ENCODE data around the gene PRRC2B. TPM values are rescaled to one million over a fixed set of nuclear protein-coding genes. Genes with fewer than 3 reads are reported as not detected.
"Not testable (repeated sequence)": the region's sequence is repeated elsewhere in the genome, so short reads cannot be mapped to it uniquely, and the experiment has no call there.

PRRC2B gene
- total and polyA plus RNA-seq, 8 donors, result 159 to 233 (median 187) TPM

DNA sequence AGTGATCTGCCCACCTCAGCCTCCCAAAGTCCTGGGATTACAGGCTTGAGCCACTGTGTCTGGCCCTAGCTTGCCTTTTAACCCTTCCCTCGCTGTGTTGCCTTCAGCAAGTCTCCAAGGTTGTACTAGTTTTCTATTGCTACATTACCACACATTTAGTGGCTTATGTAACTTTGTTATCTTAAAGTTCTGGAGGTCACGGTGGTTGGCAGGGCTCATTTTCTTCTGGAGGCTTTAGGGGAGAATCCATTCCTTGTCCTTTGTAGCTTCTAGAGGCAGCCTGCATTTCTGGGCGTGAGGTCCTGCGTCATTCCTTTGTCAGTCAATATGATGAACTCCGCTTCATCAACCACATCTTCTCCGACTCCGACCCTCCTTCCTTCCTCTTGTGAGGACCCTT lies 2.9 kb upstream of the PRRC2B start:
- DNase-seq (no peak), ATAC-seq (no peak)
- intact Hi-C loops (cut with DNase I), result no loop called here

DNA sequence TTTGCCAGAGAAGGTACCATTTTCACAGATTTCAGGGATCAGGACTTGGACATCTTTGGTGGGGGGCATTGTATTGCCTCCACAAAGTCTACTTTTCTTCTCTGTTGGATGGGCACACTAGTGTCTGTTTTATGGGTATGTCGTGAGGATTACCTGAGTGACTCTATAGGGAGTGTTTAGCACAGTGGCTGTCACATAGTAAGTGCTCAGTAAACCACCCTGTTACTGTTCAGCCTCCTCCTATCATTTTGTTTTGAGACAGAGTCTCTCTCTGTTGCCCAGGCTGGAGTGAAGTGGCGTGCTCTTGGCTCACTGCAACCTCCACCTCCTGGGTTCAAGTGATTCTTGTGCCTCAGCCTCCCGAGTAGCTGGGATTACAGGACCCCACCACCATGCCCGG lies 2.4 kb upstream of the PRRC2B start:
- no peak for ATAC-seq
- DNase-seq, result no peak
- H3K4me1 ChIP-seq, result peaks cover 20 to 24% of the 10 kb centered on the region in 2 donors
- TF ChIP-seq, protein P1, sequence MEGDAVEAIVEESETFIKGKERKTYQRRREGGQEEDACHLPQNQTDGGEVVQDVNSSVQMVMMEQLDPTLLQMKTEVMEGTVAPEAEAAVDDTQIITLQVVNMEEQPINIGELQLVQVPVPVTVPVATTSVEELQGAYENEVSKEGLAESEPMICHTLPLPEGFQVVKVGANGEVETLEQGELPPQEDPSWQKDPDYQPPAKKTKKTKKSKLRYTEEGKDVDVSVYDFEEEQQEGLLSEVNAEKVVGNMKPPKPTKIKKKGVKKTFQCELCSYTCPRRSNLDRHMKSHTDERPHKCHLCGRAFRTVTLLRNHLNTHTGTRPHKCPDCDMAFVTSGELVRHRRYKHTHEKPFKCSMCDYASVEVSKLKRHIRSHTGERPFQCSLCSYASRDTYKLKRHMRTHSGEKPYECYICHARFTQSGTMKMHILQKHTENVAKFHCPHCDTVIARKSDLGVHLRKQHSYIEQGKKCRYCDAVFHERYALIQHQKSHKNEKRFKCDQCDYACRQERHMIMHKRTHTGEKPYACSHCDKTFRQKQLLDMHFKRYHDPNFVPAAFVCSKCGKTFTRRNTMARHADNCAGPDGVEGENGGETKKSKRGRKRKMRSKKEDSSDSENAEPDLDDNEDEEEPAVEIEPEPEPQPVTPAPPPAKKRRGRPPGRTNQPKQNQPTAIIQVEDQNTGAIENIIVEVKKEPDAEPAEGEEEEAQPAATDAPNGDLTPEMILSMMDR (IDR thresholded peaks at IDR 0.05), result no peak
- H3K27me3 ChIP-seq, result no peaks in the 10 kb centered on the region
- intact Hi-C loops (cut with DNase I), result no loop called here
- no peaks in the 10 kb centered on the region for H3K36me3 ChIP-seq
- H3K4me3 ChIP-seq, result no peak overlapping the region
- H3K27ac ChIP-seq, result no peak overlapping the region
- H3K9me3 ChIP-seq, result no peaks in the 10 kb centered on the region

More for the DNA sequence above, 2.9 kb upstream of the PRRC2B start:
- Histone ChIP-seq H3K27me3 (no peaks in the 10 kb centered on the region), H3K27ac (no peak overlapping the region), H3K4me1 (peaks cover 15 to 20% of the 10 kb centered on the region in 2 donors), H3K4me3 (no peak overlapping the region), H3K9me3 (no peaks in the 10 kb centered on the region), H3K36me3 (no peaks in the 10 kb centered on the region)
- TF ChIP-seq, protein P1 (IDR thresholded peaks at IDR 0.05), result no peak

DNA sequence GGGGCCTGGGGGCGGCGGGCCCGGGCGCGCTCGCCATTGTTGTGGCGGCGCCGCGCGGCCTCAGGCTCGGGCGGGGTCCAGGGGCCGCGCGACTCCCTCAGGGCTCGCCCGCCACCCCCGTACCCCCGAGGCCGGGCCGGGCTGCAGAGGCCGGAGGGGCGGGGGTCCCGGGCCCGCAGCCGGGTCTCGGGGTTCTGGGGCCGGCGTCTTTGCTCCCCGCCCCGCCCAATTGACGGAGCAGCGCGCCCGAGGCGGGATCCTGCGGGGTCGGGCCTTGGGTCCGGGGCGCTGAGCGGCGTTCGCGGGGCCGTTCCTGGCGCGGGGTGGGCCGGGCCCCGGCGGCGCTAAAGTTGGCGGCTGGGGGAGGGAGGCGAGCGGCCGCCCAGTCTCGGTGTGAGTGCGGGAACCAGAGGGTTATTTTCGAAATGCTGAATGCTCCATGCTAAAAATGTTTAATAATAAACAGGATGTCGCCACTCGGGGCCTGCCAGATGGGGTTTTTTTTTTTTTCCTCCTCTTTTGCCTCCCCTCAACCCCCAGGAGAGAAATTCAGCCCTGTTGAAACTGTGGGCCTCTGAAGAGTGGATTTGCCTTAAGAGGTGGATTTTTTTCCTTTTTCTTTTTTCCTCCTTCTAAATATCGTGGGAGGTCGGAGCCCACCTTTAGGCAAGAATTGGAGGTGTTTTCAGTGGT lies 724 bp downstream of the PRRC2B start:
- Histone ChIP-seq H3K27ac (peak overlapping the region; percentile 91 to 95), H3K36me3 (no peaks in the 10 kb centered on the region), H3K27me3 (no peaks in the 10 kb centered on the region), H3K9me3 (no peaks in the 10 kb centered on the region), H3K4me3 (peak overlapping the region; percentile 55 to 70), H3K4me1 (peaks cover 46 to 56% of the 10 kb centered on the region in 2 donors)
- peak in 3 of 4 donors; percentile 54 to 90 (median 58) for DNase-seq
- intact Hi-C loops (cut with DNase I), result no loop called here
- ATAC-seq, result peak; percentile 36
- TF ChIP-seq, protein P1 (IDR thresholded peaks at IDR 0.05), result no peak

DNA sequence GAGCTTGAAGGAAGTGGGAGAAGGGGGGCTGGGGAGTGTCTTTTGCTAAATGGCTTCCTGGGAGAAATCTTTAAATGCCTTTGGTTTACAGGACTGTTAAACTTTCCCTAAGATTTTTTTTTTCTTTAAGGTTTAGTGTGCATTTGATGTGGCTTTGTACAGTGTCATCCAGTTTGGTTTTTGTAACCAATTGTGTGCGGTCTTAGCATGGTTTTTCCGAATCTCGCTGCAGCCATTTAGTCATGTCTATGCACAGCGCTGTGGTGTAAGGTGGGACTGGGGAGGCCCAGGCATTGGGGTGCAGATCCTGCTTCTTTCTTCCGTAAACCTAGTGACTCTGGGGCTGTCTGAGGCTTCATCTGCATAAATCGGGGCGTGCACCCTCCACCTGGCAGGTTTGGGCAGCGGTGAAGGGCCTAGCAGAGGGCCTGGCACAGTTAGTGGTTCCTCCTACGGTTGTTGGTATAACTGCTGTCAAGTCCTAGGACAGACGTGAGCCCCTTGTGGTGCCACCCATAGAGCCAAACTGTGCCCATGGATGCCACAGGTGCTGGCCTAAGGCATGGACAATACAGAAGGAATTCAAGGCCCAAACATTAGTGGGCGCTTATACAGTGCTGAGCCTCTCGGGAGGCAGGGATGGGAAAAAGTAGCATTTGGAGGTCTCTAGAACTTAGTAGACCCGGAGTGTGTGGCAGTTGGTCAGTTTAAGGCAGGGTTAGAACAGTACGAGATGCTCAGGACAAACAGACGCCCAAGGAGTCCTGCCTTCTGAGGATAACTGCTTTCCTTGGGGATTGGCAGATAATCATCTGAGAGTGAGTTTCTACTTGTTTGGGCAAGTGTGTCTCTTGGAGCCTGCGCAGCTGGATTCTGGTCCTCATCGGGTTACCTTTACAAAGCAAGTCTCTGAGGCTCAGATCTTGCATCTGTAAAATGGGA lies 1.5 kb downstream of the PRRC2B start:
- Histone ChIP-seq H3K9me3 (no peaks in the 10 kb centered on the region), H3K4me3 (peak overlapping the region; percentile 55 to 70), H3K36me3 (no peaks in the 10 kb centered on the region), H3K4me1 (peaks cover 46 to 64% of the 10 kb centered on the region in 2 donors), H3K27ac (peak overlapping the region; percentile 91 to 95), H3K27me3 (no peaks in the 10 kb centered on the region)
- DNase-seq, result peak in 2 of 4 donors; percentile 70 to 83
- TF ChIP-seq, protein P1 (IDR thresholded peaks at IDR 0.05), result no peak
- peak; percentile 58 for ATAC-seq
- intact Hi-C loops (cut with DNase I), result no loop called here

DNA sequence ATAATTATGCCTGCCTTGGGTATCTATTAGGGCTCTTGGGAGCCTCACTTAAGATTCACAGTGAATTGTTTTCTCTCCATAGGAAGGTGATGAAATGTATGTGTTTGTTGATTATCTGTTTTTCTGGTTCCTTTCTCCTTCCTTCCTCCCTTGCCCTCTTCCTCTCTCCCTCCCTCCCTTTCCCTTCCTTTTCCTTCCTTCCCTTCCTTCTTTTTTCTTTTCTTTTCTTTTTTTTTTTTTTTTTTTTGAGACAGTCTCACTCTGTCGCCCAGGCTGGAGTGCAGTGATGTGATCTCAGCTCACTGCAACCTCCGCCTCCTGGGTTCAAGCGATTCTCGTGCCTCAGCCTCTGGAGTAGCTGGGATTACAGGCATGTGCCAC lies 2.2 kb downstream of the PRRC2B start:
- H3K9me3 ChIP-seq; ATAC-seq; DNase-seq; H3K27me3 ChIP-seq; H3K36me3 ChIP-seq; intact Hi-C loops (cut with DNase I): not testable (repeated sequence)
- H3K4me3 ChIP-seq, result peak overlapping the region in 1 of 2 donors; percentile 70
- peak overlapping the region; percentile 91 to 95 for H3K27ac ChIP-seq
- peaks cover 46 to 70% of the 10 kb centered on the region in 2 donors for H3K4me1 ChIP-seq

All from left lung (tissue), 10 donors.